ENCODE measurements around the gene C1orf87.
"Not testable (repeated sequence)": the region's sequence is repeated elsewhere in the genome, so short reads cannot be mapped to it uniquely, and the experiment has no call there.

C1orf87 gene

GRCh38 chr1:59992040-59992820 is 81.3 kb downstream of the C1orf87 start:
- DNase-seq: no peak

DNA sequence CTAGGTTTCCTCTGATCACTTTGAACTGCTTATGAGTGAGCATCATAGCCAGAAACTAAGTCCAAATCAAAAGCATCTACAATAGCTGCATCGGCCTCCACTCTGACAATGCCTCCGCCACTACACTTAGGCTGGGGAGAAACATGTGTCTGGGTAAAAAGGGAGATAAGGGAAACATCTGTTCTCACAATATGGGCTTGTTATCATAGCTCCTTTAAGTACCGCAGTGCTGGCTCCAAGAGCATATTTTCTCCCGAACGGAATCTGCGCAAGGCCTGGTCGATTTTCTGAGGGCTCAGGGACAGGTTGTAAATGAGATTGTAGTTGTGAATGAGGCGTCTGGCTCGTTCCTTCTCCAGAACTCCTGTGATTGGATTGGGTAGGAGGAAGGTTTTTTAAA is 83.1 kb downstream of the C1orf87 start:
- no peak for DNase-seq

DNA sequence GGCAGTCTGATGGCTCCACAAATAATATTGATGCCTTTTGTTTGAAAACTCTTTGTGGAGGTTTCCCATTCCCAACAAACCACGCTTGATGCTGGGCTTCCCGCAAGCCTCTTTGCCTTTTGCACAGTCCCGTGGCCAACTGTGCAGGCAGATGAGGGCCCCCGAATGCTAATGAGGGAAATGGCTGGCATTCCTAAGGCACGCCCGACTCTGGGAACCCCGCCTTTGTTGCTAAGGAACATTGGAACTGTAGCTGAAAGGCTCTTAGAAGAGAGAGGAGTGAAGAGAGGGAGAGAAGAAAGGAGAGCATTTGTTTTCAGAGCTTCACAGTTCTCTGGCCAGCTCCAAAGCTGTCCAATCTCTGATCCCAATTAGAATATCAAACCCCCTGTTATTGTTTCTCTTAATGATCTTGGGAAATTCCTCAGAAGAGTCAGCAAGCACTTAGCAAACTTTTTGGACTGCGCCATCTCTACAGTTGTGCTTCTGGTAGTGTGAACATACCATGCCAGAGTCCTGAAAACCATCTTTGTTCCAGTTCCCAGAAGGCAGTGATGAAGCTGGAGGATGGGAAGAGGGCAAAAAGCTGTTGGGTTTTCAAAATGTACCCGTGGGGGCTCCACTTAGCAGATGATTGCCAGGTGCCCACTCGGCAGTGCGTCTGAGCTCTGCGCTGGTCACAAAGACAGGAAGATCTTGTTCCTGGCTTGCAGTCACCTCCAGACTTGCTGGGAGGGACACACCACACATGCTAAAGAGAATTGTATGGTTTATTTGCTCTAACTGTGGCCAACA is 86.9 kb downstream of the C1orf87 start:
- no peak for DNase-seq

GRCh38 chr1:59985911-59986515 is 87.6 kb downstream of the C1orf87 start:
- no peak for DNase-seq

DNA sequence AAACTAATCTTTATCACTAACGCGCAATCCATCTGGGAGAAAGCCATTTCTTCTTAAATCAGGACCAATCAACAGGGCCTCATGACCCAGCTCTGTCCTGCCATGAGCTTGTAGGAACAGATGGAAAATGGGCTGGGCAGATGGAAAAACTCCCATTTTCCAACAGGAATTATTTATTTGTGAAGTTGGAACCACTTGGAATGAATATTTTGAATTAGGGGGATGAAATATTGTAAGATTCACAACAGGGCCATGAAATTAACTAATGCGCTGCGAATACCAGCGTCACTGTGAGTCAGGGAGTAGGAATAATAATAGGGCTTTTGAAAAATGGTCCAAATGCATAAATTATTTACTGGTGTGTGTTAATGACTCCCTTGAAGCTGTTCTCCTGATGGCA is 93.9 kb downstream of the C1orf87 start:
- DNase-seq: no peak

GRCh38 chr1:59978511-59978910 is 95.1 kb downstream of the C1orf87 start:
- no peak for DNase-seq

- DNase-seq: no peak
Observed at GRCh38 chr1:59978026-59978425, 95.5 kb downstream of the C1orf87 start.

GRCh38 chr1:59977075-59977410 is 96.5 kb downstream of the C1orf87 start:
- DNase-seq: no peak

DNA sequence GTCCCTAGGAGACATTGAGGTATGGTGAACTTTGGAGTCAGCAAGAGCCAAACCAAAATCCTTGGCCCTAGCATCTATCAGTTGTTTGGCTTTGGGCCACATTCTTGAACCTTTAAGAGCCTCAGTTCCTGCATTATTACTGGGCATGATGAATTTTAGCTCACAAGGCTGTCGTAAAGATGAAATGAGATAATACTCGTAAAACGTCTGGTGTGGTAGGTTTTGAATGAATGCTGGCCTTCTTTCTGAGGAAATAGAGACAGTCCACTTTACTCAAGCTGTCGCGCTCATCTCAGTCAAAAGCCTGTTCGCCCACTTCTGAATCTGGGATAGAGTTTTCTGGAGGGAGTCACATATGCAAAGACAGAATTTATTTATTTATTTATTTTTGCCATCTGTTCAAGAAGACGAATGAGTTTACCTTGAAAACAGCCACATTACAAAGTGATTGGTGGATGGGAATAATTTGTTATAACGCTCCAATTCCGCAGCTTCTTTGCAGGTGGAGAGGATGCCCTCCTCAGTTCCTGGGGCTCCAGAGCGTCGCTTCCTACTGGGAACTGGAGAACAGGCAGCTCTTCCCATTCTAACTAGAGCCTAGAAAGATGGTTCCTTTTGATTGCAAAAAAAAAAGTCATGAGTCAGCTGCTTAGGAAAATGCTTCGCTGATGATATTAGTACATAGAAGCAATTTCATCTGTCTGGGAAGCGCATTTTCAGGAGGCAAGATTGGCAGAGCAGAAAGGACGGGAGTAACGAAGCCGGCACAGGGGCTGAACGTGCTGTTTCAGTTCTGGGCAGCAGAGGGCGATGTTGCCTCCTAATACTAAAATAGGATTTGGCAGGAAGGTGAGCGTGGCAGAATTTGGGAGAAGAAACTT is 97.1 kb downstream of the C1orf87 start:
- peak; percentile 45 to 71 (median 71) for DNase-seq

- no peak for DNase-seq
Observed at GRCh38 chr1:59973719-59974118, 99.9 kb downstream of the C1orf87 start.

- peak in 2 of 3 experiments; percentile 40 to 72 for DNase-seq
Observed at GRCh38 chr1:59972216-59972927, 101.2 kb downstream of the C1orf87 start.

- peak; percentile 55 to 80 (median 71) for DNase-seq
Observed at GRCh38 chr1:59971464-59971911, 102.1 kb downstream of the C1orf87 start.

- DNase-seq: not testable (repeated sequence)
Observed at GRCh38 chr1:59969542-59970175, 103.9 kb downstream of the C1orf87 start.

DNA sequence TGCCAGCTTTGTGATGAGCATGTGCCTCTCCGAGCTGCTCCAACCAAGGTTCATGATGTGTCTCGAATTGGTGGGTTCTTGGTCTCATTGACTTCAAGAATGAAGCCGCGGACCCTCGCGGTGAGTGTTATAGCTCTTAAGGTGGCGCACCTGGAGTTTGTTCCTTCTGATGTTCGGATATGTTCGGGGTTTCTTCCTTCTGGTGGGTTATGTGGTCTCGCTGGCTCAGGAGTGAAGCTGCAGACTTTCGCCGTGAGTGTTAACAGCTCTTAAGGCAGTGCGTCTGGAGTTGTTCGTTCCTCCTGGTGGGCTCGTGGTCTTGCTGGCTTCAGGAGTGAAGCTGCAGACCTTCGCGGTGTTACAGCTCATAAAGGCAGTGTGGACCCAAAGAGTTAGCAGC is 104.8 kb downstream of the C1orf87 start:
- not testable (repeated sequence) for DNase-seq

- DNase-seq: peak in 1 of 3 experiments; percentile 42
Observed at GRCh38 chr1:59967780-59968179, 105.8 kb downstream of the C1orf87 start.

GRCh38 chr1:59967141-59967697 is 106.4 kb downstream of the C1orf87 start:
- DNase-seq: peak; percentile 20 to 62 (median 24)

DNA sequence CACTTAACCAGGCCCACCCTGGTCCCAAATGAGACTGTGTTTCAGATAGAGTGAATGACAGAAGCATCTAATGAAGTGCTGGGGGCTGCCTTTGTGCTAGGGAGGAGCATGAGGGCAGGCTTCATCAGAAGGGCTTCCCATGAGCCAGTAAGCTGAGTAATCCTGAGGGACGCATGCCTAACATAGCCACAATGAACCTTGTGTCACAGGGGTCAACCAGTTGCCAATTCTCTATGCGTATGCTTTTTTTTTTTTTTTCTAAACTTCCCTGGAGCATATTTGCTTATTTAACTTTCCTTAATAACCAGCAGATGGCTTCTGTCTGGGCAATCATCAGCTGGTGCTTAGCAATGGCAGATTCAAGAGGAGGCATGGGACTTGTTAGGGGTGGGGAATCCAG is 121.5 kb downstream of the C1orf87 start:
- peak in 1 of 3 experiments; percentile 32 for DNase-seq

DNA sequence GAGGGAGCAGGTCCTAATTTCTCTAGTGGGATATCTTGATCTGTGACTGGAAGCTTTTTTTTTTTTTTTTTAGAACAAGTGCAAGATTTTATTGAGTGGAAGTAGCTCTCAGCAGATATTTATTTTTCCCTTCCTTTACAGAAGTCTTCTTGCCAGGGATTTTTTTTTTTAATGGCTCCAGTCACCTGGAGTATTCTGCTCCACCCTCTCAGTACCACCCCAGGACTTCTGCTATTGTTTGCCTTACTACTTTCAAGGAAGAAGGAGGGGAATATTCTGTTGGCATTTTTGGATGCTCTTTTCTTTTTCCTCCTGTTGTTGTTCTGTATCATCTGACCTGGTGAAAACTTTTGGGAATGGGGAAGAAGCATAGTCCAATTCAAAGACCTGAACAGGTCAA is 123.9 kb downstream of the C1orf87 start:
- DNase-seq: no peak

- no peak for DNase-seq
Observed at GRCh38 chr1:59948990-59949389, 124.6 kb downstream of the C1orf87 start.

- peak; percentile 25 to 82 (median 69) for DNase-seq
Observed at GRCh38 chr1:59947047-59947938, 126.3 kb downstream of the C1orf87 start.

Data from NCI-H1417 (cell line).